GM19238 (cell line): ENCODE results near the gene USP36.
"Not testable (repeated sequence)": the region's sequence is repeated elsewhere in the genome, so short reads cannot be mapped to it uniquely, and the experiment has no call there.

Source experiments
- DNase-seq: peaks from one replicate; pipeline ENCODE4 v3.0.0; 2011; ENCODE audit warnings: low spot score; ENCODE audit not compliant: insufficient read length

USP36 gene

DNA sequence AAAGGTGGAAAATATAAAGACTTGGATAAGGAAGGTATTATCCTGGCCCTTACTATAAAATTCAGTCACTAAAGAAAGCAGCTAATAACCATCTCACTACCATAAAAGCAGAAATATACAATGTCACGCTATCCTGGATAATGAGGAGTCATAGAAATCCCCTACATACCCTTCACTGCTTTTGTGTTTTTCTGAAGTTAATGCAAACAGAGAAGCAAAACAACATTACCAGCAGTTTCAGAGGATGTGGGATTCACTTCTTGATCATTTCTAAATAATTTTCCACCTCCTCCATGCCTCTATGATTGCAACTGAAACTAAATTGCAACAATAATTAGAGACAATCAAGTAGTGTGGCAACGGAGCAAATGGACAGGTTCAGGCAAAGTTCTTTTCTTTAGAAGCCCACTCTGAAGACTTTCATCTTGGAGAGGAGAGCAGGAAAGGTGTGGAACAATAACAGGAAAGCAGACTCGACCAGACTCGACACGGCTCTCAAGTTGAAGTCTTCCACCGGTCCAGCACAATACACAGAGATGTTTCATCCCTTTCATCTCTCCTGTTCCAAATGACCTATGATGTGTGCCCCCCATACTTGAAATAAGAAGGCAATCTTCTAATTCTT is 68.7 kb downstream of the USP36 start:
- DNase-seq: no peak

DNA sequence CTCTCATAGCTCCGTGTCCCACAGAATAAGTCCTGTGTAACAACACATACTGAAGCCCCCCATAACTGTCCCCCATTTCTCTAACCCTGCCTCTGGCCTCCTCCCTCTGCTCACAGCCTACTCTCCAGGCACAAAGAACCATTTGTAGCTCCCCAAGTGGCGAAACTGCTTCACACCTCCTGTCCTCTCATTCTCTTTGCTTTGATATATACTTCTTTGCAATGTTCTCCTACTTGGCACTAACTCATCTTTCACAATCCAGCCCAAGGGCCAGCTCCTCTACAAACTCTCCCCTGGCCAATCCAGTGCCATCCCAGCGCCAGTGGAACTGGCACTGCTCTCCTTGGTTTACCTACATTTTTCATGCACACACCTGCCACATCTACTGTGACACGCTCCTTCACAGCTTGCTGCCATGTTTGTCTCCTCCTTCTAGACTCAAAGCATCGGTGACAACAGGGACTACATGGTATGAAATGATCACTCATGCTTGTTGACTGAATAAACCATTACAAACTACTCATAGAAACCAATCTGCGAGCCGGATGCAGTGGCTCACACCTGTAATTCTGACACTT is 71.3 kb downstream of the USP36 start:
- DNase-seq: no peak

DNA sequence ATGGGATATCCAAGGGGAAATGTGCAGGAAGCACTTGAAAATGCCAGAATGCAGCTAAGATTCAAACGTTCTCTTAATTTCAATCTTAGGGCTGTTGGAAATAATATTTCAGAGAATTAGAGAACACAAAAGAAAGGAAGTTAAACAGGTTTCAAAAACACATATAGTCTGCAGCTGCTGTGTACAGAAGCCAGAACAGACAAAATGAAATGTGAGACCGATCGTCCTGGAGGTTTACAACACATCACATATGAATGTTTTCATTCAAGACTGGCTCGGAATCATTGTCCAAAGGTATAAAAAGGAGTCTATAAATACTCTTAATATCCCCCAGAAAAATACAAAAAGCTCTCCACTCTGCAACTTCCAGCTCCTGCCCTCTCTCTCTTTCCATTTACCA is 72.8 kb downstream of the USP36 start:
- no peak for DNase-seq

DNA sequence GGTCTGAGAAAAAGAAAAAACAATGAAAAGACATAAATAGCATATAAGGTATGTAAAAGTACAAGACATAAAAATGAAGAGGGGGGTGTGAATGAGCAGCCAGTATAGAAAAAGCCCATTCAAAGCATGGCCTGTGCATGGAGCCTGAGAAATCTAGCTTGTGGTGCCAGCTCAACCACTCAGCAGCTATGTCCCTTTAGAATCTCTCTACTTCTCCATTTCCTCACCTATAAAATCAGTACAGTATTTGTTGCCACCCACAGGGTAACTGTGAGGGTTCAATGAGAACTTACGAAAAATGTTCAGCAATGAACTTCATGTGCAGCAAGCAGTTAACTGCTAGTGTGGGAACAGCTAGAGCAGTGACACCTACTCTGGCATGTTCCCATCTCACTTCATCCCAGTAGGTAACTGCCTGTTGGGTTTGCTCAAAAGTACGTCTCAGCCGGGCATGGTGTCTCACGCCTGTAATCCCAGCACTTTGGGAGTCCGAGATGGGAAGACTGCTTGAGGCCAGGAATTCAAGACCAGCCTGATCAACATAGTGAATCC is 73.8 kb downstream of the USP36 start:
- no peak for DNase-seq

DNA sequence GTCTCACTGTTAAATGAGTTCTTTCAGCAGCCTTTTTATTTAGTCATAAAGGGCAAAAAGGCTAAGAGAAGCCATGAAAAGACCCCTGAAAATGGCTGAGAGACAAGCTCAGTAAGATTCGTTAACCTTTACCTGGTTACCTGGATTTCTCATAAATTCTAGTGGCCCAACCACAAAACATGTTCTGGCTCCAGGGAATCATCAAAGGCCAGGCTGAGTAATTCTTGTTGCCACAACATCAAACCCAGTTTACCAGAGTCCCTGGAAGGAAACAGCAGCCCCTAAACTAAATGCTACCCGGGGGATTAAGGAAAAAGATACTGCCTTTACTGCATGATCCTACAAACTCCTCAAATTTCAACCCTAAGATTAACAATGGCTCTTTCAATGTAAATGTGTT is 74.4 kb downstream of the USP36 start:
- no peak for DNase-seq

DNA sequence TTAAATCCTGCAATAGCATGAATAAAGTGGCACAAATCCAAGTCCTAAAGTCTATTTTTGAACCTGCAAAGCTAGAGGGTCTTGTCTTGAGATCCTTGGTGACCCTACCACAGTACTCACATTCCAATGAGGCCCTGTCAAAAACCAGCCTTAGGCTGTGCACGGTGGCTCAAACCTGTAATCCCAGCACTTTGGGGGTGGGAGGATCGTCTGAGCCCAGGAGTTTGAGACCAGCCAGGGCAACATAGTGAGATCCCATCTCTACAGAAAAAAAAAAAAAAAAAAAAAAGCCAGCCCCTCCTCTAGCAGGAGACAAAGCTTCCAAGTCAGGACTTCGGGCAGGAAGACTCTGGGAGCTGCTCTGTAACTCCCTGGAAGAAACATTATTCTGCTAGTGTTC is 74.8 kb downstream of the USP36 start:
- no peak for DNase-seq

DNA sequence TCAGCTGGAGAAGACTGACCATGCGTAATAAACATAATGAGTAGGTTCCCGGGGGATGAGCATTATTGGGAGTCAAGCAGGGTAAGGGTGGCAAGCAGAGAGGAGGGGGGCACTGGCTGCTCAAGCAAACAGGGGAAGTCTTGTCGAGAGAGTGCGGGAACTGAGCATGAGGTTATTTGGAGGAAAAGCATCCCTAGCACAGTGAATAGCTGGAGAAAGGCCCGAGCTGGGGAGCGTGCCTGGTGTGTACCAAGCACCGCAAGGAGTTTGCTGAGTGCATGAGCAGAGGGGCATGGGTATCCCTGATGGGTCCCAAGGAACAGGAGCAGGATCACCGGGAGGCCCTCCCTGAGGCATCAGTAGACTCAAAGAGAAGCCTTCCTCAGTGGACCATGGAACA is 75.7 kb downstream of the USP36 start:
- no peak for DNase-seq

DNA sequence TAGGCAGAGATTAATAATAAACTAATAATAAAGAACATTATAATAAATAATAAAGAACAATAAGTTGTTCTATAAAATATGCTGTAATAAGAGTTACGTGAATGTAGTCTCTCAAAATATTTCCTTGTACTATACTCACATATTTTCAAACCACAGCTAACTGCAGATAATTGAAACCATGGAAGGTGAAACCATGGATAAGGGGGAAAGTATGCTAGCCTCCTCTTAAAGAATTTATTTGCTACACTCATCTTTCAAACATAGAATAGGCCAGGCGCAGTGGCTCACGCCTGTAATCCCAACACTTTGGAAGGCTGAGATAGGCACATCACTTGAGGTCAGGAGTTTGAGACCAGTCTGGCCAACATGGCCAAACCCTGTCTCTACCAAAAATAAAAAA is 77.1 kb downstream of the USP36 start:
- DNase-seq: no peak

DNA sequence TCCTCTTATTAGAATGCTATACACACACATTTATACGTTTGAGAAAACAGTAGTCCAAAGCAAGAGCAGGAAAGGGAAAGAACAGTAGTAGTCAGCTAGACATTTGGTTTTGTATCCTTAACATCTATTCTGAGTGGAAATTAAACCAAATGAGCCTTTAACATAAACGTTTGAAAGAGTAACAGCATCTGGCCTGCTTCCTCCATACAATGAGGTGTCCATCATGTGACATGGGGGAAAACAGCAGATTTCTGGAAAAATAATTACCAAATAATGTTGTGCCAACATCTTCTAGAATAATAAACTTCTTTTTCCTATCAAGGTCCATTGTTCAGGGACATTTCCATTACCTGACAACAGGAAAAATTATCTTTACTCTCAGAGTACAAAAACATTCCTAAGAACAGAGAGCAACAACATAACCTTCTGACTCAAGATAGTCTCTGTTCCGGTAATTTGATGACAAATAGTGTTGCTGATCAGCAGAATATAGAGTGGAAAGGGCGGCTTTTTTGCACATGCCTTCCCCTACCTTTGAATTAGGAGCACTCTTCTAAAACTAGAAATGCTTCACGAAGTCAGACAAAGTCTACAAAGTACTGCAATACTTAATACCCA is 78.7 kb downstream of the USP36 start:
- DNase-seq: no peak

DNA sequence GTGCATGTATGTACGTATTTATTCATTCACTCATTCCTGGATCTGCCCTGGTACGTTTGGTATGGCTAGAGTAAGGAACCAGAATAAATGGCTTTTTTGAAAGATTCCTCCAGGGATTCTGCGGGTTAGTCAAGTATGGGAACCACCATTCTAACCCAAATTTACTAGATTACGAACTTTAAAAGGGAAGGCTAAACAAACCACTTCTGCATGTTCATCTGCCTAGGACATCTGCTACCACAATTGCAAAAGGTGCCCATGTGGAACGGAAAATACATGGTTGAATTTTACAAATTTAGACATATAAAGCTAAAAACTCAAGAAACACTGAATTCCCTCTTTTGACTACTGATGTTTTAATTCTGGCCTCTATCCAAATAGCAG is 80.7 kb downstream of the USP36 start:
- DNase-seq: no peak

DNA sequence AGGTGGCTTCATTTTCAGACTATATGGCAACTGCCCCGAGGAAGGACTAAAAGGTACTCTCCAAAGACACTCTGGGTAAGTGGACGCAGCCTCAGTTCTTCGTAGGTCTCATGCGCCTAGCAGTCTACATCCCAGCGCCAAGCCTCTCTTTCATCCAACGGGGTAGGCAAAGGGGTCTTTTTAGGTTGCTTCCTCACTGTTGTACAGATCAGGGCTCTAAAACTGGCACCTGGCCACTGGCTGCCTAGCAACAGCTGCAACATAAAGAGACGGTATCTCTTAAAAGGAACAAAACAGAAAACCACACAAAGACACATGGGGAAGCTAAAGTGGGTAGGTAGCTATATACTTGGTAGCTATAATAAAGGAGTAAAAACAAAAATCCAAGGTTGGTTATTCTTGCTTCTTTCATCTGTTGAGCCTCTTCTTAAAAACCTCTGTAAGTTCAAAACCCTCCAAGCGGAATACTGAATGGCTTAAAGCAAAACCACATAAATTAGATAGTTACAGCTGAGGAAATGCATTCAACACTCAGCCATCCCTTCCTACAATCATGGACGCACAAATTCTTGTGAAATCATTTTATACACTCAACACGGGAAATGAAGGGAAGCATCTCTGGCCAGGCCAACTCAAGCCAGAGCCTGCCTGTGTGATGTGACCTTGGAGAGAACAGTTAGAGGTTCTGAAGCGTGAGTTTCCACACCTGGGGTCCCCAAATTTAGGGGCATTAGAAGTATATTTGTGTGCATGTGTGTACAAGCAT is 81.2 kb downstream of the USP36 start:
- no peak for DNase-seq

DNA sequence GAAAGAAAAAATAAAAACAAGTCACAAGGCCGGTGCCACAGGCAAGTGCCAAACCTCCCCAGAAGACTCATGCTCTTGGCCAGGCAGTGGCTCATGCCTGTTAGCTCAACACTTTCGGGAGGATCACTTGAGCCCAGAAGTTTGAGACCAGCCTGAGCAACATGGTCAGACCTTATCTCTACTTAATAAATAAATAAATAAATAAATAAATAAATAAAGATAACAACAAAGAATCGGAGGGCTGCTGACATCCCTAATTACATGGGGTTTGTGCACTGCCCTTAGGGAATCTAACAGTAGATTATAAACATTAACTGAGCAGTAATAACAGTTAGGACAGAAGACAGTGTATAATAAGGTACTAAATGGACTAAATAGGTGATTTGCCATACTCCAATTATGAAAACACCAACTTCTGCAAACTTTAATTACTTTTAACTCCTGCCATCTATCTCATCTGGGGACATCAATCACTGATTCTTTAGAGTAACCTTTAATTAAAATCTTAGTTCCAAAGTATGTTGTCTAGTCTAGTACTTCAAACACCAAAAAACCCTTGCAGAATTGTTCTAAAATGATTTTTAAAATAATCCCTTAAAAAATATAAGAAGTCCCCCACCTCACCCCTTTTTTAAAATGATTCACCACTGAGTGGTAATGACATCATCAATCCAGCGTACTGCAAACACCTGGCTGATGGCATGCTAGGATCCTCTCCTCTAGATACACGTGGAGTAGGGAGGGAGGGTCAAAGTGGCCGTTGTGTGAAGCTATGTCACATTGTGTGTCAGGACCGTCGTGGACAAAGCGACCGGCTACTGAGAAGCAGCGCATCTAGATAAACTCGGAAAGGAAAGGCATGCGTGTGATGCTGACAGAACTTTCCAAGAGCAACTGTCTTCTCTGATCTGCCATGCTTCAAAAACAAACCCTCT is 87.0 kb downstream of the USP36 start:
- no peak for DNase-seq

DNA sequence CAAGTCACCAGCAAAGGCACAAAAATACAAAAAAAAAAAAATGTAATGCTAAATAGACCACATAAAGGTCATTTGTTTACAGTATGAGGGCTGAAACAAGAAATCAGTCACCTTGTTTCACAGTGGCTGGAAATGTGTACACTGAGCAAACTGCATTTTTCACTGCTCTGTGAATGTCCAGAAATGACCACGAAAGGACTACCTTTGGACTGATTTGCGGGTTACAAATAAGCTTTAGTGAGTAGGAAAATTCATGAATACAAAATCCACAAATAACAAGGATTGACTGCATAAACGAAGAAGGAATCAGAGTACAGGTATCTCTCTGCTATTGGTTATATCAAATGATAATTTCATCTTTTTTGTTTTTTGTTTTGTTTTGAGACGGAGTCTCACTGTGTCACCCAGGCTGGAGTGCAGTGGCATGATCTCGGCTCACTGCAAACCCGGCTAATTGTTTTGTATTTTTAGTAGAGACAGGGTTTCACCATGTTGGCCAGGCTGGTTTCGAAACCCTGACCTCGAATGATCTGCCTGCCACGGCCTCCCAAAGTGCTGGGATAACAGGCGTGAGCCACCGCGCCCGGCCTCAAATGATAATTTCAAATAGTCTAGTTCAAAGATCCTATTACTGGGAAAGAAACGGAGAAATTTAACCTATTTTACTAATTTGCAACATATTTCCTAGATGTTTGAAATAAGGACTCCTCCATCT is 89.0 kb downstream of the USP36 start:
- no peak for DNase-seq

DNA sequence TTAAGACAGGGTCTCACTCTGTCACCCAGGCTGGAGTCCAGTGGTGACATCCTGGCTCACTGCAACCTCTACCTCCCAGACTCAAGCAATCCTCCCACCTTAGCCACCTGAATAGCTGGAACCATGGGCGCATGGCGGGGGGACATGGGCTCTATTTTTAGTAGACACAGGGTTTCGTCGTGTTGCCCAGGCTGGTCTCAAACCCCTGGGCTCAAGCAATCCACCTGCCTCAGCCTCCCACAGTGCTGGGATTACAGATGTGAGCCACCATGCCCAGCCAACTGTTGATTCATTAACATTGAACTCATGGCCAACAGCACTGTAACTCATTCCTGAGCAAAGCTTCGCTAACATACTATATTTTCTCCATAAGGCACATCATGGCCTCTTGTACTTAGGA is 89.6 kb downstream of the USP36 start:
- DNase-seq: not testable (repeated sequence)

DNA sequence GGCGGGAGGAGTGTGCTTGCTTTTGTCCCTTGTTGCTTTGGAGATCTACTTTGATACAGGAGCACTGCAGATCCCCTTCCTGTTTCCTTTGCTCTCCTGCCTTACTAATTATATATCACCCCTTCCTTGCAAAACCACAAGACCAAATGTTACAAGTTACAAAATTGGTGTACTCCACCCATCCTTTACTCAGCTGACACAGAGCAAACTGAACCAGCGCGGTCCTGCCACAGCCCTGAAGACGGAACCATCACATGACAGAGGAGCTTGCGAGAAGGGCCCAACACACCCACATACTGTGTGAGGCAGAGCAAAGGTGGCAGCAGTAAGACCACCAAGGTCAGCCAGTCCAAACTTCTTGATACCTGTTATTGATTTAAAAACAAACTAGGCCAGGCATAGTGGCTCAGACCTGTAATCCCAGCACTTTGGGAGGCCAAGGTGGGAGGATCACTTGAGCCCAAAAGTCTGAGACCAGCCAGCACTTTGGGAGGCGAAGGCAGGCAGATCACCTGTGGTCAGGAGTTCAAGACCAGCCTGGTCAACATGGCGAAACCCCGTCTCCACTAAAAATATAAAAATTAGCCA is 91.8 kb downstream of the USP36 start:
- DNase-seq: no peak

DNA sequence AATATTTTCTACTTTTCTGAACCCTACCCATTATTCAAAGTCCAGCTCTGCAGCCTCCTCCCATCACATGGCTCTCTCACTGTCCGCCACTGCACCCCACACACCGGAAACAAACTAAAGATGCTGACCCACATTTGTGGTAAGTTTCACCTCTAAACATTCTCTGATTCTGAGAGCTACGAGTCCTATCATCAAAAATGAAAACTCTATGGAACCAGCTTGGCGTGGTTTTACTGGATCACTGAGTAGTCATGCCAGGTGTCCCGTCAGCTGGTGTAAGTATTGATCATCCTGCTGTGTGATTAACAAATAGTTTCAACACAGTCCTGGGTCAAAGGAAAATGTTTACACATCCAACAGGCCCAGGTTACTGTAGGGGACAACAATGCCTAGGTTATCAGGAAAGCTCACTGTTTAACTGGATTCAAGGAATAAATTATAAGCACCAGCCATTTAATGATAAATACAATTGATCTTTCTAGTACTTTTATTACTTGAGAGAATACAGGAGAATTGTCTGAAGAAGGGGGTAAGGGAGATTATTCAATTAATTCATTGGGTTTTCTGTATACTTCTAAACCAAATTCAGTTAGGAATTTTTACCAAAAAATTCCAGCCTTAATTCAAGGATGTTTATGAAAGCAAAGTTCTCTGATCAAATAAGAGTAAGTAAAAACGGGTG is 92.4 kb downstream of the USP36 start:
- DNase-seq: no peak

DNA sequence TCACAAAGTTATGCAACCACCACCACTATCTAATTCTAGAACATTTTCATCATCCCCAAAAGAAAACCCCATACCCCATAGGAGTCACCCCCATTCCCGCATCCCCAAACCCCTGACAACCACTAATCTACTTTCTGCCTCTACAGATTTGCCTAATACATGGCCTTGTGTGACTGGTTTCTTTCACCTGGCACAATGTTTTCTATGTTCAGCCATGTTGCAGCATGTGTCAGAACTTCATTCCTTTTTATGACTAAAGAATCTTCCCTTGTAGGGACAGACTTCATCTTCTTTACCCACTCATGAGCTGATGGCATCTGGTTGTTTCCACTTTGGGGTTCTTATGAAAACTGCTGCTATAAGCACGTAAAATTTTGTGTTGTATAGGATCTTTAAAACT is 93.1 kb downstream of the USP36 start:
- no peak for DNase-seq

DNA sequence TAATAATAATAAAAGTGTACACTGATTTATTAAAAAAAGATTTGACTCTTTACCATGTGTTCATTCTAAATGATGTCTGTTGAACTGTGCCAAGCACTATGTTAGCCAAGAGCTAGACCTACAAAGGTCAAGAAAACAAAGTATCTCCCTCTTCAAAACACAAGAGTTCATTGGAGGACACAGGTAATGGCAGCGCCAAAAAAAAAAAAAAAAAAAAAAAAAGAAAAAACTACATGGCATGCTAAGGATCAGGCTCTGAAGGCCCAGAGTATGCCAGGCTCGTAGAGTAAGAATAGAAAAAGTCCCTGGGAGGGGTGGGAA is 93.7 kb downstream of the USP36 start:
- DNase-seq: no peak

DNA sequence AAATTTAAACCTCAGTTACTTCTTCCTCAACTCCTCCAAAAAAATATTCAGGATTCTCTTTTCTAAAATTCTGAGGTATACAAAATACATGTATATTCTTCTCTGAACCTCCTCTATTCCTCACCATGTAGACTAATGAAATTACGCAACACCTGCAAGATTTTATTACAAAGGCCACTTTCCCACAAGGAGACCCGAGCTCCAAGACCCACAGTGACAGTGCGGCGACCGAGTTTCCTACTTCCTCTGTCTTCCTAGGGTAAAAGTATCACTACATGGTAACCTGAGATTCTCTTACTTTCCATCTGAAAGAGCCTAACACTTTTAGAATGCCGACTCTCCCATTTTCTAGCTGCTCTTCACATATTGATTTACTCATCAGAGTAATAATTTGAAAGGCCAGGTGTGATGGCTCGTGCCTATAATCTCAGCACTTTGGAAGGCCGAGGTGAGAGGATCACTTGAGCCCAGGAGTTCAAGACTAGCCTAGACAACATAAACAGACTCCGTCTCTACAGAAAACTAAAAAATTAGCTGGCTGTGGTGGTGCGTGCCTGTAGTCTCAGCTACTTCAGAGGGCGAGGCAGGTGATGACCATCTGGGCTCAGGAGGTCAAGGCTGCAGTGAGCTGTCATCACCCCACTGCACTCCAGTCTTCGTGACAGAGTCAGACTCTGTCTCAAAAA is 94.2 kb downstream of the USP36 start:
- DNase-seq: no peak
